GM21717 (cell line): ENCODE results near the gene SH2D3A.
"Not testable (repeated sequence)": the region's sequence is repeated elsewhere in the genome, so short reads cannot be mapped to it uniquely, and the experiment has no call there.

Source experiments
- ATAC-seq: cut with Tn5 transposase; IDR thresholded peaks from one replicate; pipeline ENCODE4 v1.9.1; 2021; ENCODE audit warnings: mild to moderate bottlenecking, moderate library complexity; ENCODE audit not compliant: unreplicated experiment

Gene SH2D3A

DNA sequence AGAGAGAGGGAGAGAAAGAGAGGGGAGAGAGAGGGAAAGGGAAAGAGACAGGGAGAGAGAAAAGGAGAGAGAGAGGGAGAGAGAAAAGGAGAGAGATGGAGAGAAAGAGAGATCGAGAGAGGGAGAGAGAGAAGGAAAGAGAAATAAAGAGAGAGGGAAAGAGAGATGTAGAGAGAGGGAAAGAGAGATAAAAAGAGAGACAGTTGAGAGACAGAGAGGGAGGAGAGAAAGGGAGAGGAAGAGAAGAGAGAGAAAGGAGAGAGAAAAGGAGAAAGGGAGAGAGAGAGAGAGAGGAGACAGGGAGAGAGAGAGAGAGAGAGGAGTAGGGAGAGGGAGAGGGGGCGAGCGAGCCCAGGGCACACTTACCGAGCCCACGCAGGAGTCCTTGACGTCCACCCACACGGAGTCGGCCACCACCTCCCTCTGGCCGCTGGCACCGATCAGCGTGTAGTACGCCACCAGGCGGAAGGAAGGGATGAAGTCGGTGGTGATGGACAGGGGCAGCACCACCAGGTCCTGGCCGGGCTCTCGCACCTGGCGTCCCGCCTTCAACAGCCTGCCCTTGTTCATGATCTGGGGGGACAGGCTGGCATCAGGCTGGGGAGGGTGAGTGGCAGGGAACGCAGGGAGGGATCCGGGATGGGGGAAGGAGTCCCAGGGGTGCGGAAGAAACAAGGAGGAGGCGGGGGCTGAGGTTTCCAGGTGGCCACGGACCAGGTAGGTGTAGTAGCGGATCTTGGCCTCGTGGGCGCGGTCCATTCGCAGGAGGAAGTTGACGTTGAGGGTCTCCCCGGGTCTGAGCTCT, 56.8 kb downstream of the SH2D3A start:
- no peak for ATAC-seq

DNA sequence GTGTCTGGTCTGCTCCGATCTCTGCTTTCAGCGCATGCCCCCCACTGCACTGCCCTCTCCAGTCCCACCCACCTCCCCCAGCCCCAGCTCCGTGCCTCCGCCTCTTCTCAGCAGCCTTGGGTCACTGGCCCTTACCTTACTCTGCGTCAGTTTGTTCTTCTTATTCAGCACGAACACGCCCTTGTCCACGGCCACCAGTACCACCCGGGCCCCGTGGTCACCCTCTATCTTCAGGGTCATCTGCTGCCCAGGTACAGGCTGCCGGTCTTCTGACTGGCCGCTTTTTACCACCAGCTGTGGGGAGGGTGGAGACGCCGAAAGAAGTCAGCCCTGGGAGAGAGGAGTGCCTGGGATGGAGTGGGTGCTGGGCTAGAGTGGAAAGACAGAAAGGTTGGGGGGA, 57.7 kb downstream of the SH2D3A start:
- no peak for ATAC-seq

DNA sequence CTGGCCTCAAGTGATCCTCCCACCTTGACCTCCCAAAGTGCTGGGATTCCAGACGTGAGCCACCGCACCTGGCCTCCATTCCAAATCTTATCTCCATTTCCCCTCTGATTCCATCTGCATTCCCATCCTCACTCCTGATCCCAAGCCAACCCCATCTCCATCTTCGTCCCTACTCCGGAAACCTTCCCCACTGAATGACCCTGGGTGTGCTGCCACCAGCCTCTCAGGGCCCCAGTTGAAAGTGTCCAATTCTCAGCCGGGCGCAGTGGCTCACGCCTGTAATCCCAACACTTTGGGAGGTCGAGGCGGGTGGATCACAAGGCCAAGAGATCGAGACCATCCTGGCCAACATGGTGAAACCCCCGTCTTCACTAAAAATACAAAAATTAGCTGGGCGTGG, 58.3 kb downstream of the SH2D3A start:
- not testable (repeated sequence) for ATAC-seq

DNA sequence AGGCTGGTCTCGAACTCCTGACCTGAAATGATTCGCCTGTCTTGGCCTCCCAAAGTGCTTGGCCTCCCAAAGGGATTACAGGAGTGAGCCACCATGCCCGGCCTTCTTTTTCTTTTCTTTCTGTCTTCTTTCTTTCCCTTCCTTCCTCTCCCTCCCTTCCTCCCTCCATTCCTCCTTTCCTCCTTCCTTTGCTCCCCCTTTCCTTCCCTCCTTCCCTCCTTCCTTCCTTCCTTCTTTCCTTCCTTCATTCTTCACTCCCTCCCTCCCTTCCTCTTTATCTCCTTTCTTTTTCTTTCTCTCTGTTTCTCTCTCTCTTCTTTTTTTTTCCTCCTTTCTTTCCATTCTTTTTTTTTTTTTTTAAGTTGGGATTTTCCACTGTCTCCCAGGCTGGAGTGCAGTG, 58.9 kb downstream of the SH2D3A start:
- ATAC-seq = no peak

DNA sequence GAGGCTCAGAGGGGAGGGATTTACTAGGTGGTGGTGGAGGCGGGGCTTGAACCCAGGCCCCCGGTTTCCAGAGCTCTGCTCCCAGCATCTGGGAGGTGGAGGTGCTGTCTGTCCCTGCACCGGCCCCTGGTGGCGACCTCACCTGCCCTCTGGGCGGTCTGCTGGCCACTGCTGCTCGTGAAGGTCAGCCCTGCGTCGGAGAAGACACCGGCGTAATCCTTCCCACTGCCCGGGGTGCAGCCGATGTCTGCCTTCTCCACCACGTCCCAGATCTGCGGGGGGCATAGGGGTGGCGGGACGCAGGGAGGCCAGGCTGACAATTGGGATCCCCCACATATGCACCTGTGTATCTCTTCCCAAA, 59.6 kb downstream of the SH2D3A start:
- ATAC-seq = no peak

DNA sequence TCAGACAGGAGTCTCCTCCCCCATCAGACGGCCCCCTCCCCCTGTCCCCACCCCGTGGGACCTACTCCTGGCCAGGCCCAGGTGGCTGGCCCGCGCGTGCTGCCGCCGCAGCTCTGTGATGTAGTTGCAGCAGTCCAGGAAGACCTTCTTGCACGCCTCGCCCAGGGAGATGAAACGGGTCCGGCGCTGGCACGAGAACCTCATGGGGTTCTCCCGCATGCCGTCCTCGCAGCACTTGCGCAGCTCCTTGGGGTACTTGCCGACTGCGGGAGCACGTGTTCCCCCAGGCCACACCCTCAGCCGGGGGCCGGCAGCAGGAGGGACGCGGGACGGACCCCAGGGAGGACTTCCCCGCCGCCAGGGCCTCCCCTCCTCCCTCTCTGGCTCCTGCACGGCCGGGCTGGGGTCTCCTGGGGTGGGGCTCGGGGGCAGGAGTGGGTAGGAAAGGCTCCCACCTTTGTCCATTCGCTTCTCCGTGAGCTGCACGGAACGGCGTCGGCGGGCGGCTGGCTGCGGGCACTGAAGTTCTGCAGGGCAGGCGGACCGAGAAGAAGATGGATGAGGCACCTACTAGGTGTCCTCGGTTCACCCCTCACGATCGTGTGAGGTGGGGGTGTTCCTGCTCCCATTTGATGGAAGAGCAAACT, 60.1 kb downstream of the SH2D3A start:
- ATAC-seq = no peak

DNA sequence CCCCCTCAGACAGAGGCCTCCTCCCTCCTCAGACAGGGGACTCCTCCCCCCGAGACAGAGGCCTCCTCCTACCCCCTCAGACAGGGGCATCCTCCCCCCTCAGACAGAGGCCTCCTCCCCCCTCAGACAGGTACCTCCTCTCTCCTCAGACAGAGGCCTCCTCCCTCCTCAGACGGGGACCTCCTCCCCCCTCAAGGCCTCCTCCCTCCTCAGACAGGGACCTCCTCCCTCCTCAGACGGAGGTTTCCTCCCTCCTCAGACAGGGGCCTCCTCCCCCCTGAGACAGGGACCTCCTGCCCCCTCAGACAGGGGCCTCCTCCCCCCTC, 60.6 kb downstream of the SH2D3A start:
- ATAC-seq = no peak

DNA sequence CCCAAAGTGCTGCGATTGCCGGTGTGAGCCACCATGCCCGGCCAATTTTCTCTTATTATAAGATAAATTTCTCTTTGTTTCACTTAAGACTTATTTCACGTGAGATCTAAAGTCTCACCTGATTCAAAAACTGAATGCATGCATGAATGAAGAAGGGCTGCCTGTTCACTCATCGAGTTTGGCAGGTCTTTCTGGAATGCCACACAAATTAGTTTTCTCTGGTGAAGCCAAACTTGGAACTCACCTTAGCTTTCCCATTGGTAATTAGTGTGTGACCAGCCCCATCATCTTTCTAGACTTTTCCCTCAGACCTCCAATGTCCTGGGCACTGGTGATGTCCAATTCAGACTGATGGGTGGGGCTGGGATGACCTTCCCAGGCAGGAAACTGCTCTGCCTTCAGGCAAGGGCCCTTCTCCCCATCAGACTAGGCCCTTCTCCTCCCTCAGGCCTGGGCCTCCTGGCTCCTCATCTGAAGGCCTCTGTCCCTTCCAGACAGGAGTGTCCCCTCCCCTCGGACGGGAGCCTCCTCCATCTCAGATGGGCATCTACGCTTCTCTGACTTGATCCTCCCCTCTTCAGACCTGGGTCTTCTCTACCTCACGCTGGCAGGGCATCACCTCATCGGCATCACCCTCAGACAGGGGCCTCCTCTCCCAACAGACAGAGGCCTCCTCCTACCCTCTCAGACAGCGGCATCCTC, 61.2 kb downstream of the SH2D3A start:
- ATAC-seq = no peak
